Measurements from ENCODE around the gene SPATA16.
"Not testable (repeated sequence)": the region's sequence is repeated elsewhere in the genome, so short reads cannot be mapped to it uniquely, and the experiment has no call there.

SPATA16 gene

GRCh38 chr3:172931746-172932285 lies 209.2 kb downstream of the SPATA16 start:
- DNase-seq = no peak

GRCh38 chr3:172929451-172929850 lies 211.6 kb downstream of the SPATA16 start:
- DNase-seq = no peak

GRCh38 chr3:172924546-172924945 lies 216.5 kb downstream of the SPATA16 start:
- DNase-seq = no peak

- no peak for DNase-seq
These were observed 221.7 kb downstream of the SPATA16 start for GRCh38 chr3:172919297-172919683.

- DNase-seq = no peak
These were observed 222.3 kb downstream of the SPATA16 start for GRCh38 chr3:172918568-172919296.

GRCh38 chr3:172918165-172918564 lies 222.9 kb downstream of the SPATA16 start:
- no peak for DNase-seq

- no peak for DNase-seq
These were observed 225.0 kb downstream of the SPATA16 start for GRCh38 chr3:172915911-172916514.

- DNase-seq = no peak
These were observed 226.2 kb downstream of the SPATA16 start for GRCh38 chr3:172914854-172915253.

GRCh38 chr3:172913911-172914655 lies 227.0 kb downstream of the SPATA16 start:
- DNase-seq = no peak

GRCh38 chr3:172911142-172911541 lies 229.9 kb downstream of the SPATA16 start:
- no peak for DNase-seq

- no peak for DNase-seq
These were observed 232.2 kb downstream of the SPATA16 start for GRCh38 chr3:172908771-172909270.

GRCh38 chr3:172905451-172905850 lies 235.6 kb downstream of the SPATA16 start:
- DNase-seq = no peak

GRCh38 chr3:172904711-172905373 lies 236.2 kb downstream of the SPATA16 start:
- DNase-seq = no peak

GRCh38 chr3:172903642-172904320 lies 237.3 kb downstream of the SPATA16 start:
- DNase-seq = no peak

- no peak for DNase-seq
These were observed 248.9 kb downstream of the SPATA16 start for GRCh38 chr3:172892158-172892557.

- no peak for DNase-seq
These were observed 255.3 kb downstream of the SPATA16 start for GRCh38 chr3:172885704-172886103.

GRCh38 chr3:172882563-172882962 lies 258.5 kb downstream of the SPATA16 start:
- no peak for DNase-seq

GRCh38 chr3:172879381-172879780 lies 261.7 kb downstream of the SPATA16 start:
- not testable (repeated sequence) for DNase-seq

- no peak for DNase-seq
These were observed 264.0 kb downstream of the SPATA16 start for GRCh38 chr3:172877011-172877410.

GRCh38 chr3:172876297-172876696 lies 264.7 kb downstream of the SPATA16 start:
- no peak for DNase-seq

GRCh38 chr3:172875039-172875438 lies 266.0 kb downstream of the SPATA16 start:
- DNase-seq = no peak

- DNase-seq = no peak
These were observed 271.1 kb downstream of the SPATA16 start for GRCh38 chr3:172869784-172870518.
